Keratinocyte (primary cell): Measurements from ENCODE around the gene CCDC97. TPM values are rescaled to one million over a fixed set of nuclear protein-coding genes. Genes with fewer than 3 reads are reported as not detected.

Experiments
- DNase-seq: peaks from one replicate; pipeline ENCODE4 v3.0.0-alpha.2; 2011; ENCODE audit warnings: low read depth, missing footprints, low spot score
- FAIRE-seq: peaks from 2 replicates; lab custom pipeline; 2011; peaks lifted over from hg19 to GRCh38; lab: Jason Lieb, UNC
- H2AFZ ChIP-seq: 2 replicates; pipeline ENCODE4 v1.6.0; 2012; ENCODE audit warnings: low read length, control low read depth, inconsistent platforms; ENCODE audit not compliant: control insufficient read depth
- H3K27ac ChIP-seq: 2 replicates; pipeline ENCODE4 v1.5.1; 2011; ENCODE audit warnings: low read length; ENCODE audit not compliant: control insufficient read depth, insufficient read depth
- H3K27me3 ChIP-seq: 3 replicates; pipeline ENCODE4 v1.6.0; 2011; ENCODE audit warnings: low read length; ENCODE audit not compliant: control insufficient read depth, insufficient read depth; ENCODE audit errors: extremely low read depth
- H3K36me3 ChIP-seq, 2 experiments: 2 replicates in 1 of 2; 3 replicates in 1 of 2; pipeline ENCODE4 v1.5.1; 2011; ENCODE audit warnings: low read length in 2 of 2, mild to moderate bottlenecking in 1 of 2; ENCODE audit not compliant: control insufficient read depth in 2 of 2, insufficient read depth in 2 of 2; ENCODE audit errors: extremely low read depth in 1 of 2
- H3K4me1 ChIP-seq: 3 replicates; pipeline ENCODE4 v1.5.1; 2011; ENCODE audit warnings: low read length; ENCODE audit not compliant: control insufficient read depth, insufficient read depth; ENCODE audit errors: extremely low read depth
- H3K4me2 ChIP-seq: 3 replicates; pipeline ENCODE4 v1.6.0; 2011; ENCODE audit warnings: low read depth, low read length; ENCODE audit not compliant: control insufficient read depth, insufficient read depth; ENCODE audit errors: extremely low read depth
- H3K4me3 ChIP-seq, 3 experiments: fragments of 200-600 bp in 1 of 3; sonication (generic) in 1 of 3; 2 replicates in 2 of 3; 3 replicates in 1 of 3; pipeline ENCODE4 v1.5.1; 2011 to 2016; ENCODE audit warnings: low read length in 3 of 3, mild to moderate bottlenecking in 3 of 3, control low read depth in 2 of 3, inconsistent platforms in 1 of 3, low read depth in 1 of 3, mixed read lengths in 1 of 3, mixed run types in 1 of 3, moderate library complexity in 1 of 3; ENCODE audit not compliant: control insufficient read depth in 2 of 3, insufficient read depth in 2 of 3; ENCODE audit errors: extremely low read depth in 1 of 3
- H3K79me2 ChIP-seq: 2 replicates; pipeline ENCODE4 v1.6.0; 2012; ENCODE audit warnings: low read length; ENCODE audit not compliant: control insufficient read depth, insufficient read depth
- H3K9ac ChIP-seq: 3 replicates; pipeline ENCODE4 v1.6.0; 2011; ENCODE audit warnings: low read length; ENCODE audit not compliant: control insufficient read depth, insufficient read depth; ENCODE audit errors: extremely low read depth
- H3K9me1 ChIP-seq: 3 replicates; pipeline ENCODE4 v1.6.0; 2011; ENCODE audit warnings: low read length; ENCODE audit not compliant: control insufficient read depth, insufficient read depth; ENCODE audit errors: extremely low read depth
- H3K9me3 ChIP-seq: 2 replicates; pipeline ENCODE4 v1.5.1; 2012; ENCODE audit warnings: low read depth, low read length; ENCODE audit not compliant: control insufficient read depth
- H4K20me1 ChIP-seq: 3 replicates; pipeline ENCODE4 v1.6.0; 2011; ENCODE audit warnings: low read length; ENCODE audit not compliant: control insufficient read depth, insufficient read depth; ENCODE audit errors: extremely low read depth
- CTCF ChIP-seq, 3 experiments: IDR thresholded peaks in 1 of 3; conservative IDR thresholded peaks in 1 of 3; optimal IDR thresholded peaks in 1 of 3; 2 replicates in 2 of 3; 3 replicates in 1 of 3; pipeline versions ENCODE3 to v1.5.1; 2011; ENCODE audit warnings: low read length in 3 of 3, mild to moderate bottlenecking in 3 of 3, moderate library complexity in 2 of 3, control low read depth in 1 of 3, inconsistent platforms in 1 of 3; ENCODE audit not compliant: insufficient read depth in 2 of 3; ENCODE audit errors: extremely low read depth in 1 of 3
- EZH2 ChIP-seq: IDR thresholded peaks from one replicate; pipeline ENCODE4 v1.6.1; 2012; ENCODE audit warnings: inconsistent platforms, mild to moderate bottlenecking, low read length, moderate library complexity
- dilution Hi-C: fragments of 300-500 bp; cut with MboI; formaldehyde crosslinking; loops from one replicate; pipeline ENCODE4 v1.7.0; 2020; ENCODE audit warnings: low sequenced_read_pairs; ENCODE audit not compliant: extremely low pct_ligation_motif_present
- polyA plus RNA-seq, 5 experiments: library from polyadenylated mRNA; depleted of rRNA in 3 of 5; stranded (reverse) in 3 of 5; stranded (forward) in 1 of 5; unstranded in 1 of 5; fragments of >200 nt; gene quantifications; 1 replicate in 1 of 5; 2 replicates in 3 of 5; 3 replicates in 1 of 5; pipeline versions ENCODE4 v1.2.1 to v1.2.3, GENCODE V29; 2011 to 2012; ENCODE audit warnings: missing spikeins in 2 of 5, low read depth in 1 of 5, low replicate concordance in 1 of 5

The CCDC97 gene
- polyA plus RNA-seq, 1 donor (not counting 4 experiments of a cell fraction or from before 2014, with no cell fraction given) = 6.8 TPM

- Histone ChIP-seq H3K9ac (no peak overlapping the region), H3K27me3 (no peaks in the 10 kb centered on the region), H3K4me2 (no peak overlapping the region), H2AFZ (no peak overlapping the region), H3K9me1 (no peaks in the 10 kb centered on the region), H4K20me1 (peaks cover 4% of the 10 kb centered on the region), H3K4me3 (no peak overlapping the region), H3K79me2 (no peaks in the 10 kb centered on the region), H3K4me1 (no peaks in the 10 kb centered on the region), H3K36me3 (peaks cover 56 to 68% of the 10 kb centered on the region in 2 experiments), H3K9me3 (no peaks in the 10 kb centered on the region), H3K27ac (no peak overlapping the region)
- FAIRE-seq (no peak), DNase-seq (no peak)
- dilution Hi-C loops = no loop called here
- no peak for TF ChIP-seq CTCF (optimal IDR thresholded peaks at IDR 0.05 in 1 of 3, IDR thresholded peaks at IDR 0.05 in 1 of 3, conservative IDR thresholded peaks at IDR 0.05 in 1 of 3; ENCODE audit: extremely low read depth in 1 of 3, insufficient read depth in 2 of 3, low read length in 3 of 3)
- no peak for TF ChIP-seq EZH2
Observed at GRCh38 chr19:41302624-41303351, 7.2 kb upstream of the CCDC97 start.

GRCh38 chr19:41303954-41304353, 6.0 kb upstream of the CCDC97 start:
- no peak overlapping the region for H2AFZ ChIP-seq
- no peak overlapping the region for H3K27ac ChIP-seq
- dilution Hi-C loops = no loop called here
- H3K4me1 ChIP-seq = peaks cover 7% of the 10 kb centered on the region
- no peaks in the 10 kb centered on the region for H3K27me3 ChIP-seq
- no peak for DNase-seq
- H3K9me1 ChIP-seq = no peaks in the 10 kb centered on the region
- H3K9ac ChIP-seq = no peak overlapping the region
- no peaks in the 10 kb centered on the region for H4K20me1 ChIP-seq
- peaks cover 49 to 59% of the 10 kb centered on the region in 2 experiments for H3K36me3 ChIP-seq
- H3K4me3 ChIP-seq = no peak overlapping the region
- no peak for TF ChIP-seq CTCF (optimal IDR thresholded peaks at IDR 0.05 in 1 of 3, IDR thresholded peaks at IDR 0.05 in 1 of 3, conservative IDR thresholded peaks at IDR 0.05 in 1 of 3; ENCODE audit: extremely low read depth in 1 of 3, insufficient read depth in 2 of 3, low read length in 3 of 3)
- TF ChIP-seq EZH2 = no peak
- no peaks in the 10 kb centered on the region for H3K79me2 ChIP-seq
- H3K9me3 ChIP-seq = no peaks in the 10 kb centered on the region
- no peak overlapping the region for H3K4me2 ChIP-seq
- FAIRE-seq = no peak
